A673 (cell line): ENCODE measurements around the gene CAB39. TPM values are rescaled to one million over a fixed set of nuclear protein-coding genes. Genes with fewer than 3 reads are reported as not detected.
A peak's percentile ranks its signal among the peaks of the same experiment; 100 is the strongest.

Experiments
- BruUV-seq: library from RNA; stranded (reverse); fragments of 400-500 nt; replicated peaks from 2 replicates; lab custom pipeline; 2021; lab: Mats Ljungman, UMichigan
- CTCF ChIA-PET: fragments of 300-600 bp; sonication (Branson Sonifier 250); formaldehyde crosslinking; loops from one replicate; lab custom pipeline; 2022; ENCODE audit warnings: antibody characterized with exemption; lab: Charles Lee
- POLR2A ChIA-PET: fragments of 300-600 bp; sonication (Branson Sonifier 250); formaldehyde crosslinking; loops from one replicate; lab custom pipeline; 2022; ENCODE audit warnings: antibody characterized with exemption; ENCODE audit not compliant: low non-redundant PET; lab: Charles Lee
- DNase-seq: peaks from one replicate; pipeline ENCODE4 v3.0.0-alpha.2; 2015; ENCODE audit warnings: low spot score
- H3K27ac ChIP-seq: fragments of 200-600 bp; sonication (generic); 2 replicates; pipeline ENCODE4 v1.5.1; 2016; ENCODE audit warnings: mixed run types, low read depth, mild to moderate bottlenecking, mixed read lengths, antibody characterized with exemption, low read length; ENCODE audit not compliant: poor library complexity, severe bottlenecking
- H3K27me3 ChIP-seq: fragments of 200-600 bp; sonication (generic); replicated peaks from 2 replicates; pipeline ENCODE4 v1.6.1; 2017; ENCODE audit warnings: mixed run types, low read depth, mild to moderate bottlenecking, mixed read lengths, antibody characterized with exemption, low read length; ENCODE audit not compliant: insufficient read depth, poor library complexity
- H3K36me3 ChIP-seq: fragments of 200-600 bp; sonication (generic); 2 replicates; pipeline ENCODE4 v1.6.1; 2016; ENCODE audit warnings: mixed run types, mild to moderate bottlenecking, mixed read lengths, antibody characterized with exemption, low read length; ENCODE audit not compliant: insufficient read depth, poor library complexity, severe bottlenecking
- H3K4me1 ChIP-seq: fragments of 200-600 bp; sonication (generic); 2 replicates; pipeline ENCODE4 v1.6.1; 2017; ENCODE audit warnings: mixed run types, mild to moderate bottlenecking, mixed read lengths, antibody characterized with exemption, low read length; ENCODE audit not compliant: insufficient read depth, poor library complexity, severe bottlenecking
- H3K4me3 ChIP-seq: fragments of 200-600 bp; sonication (generic); 2 replicates; pipeline ENCODE4 v1.5.1; 2016; ENCODE audit warnings: low read depth, mixed run types, mild to moderate bottlenecking, mixed read lengths, low read length; ENCODE audit not compliant: poor library complexity, severe bottlenecking
- H3K9me3 ChIP-seq: fragments of 200-600 bp; sonication (generic); 2 replicates; pipeline ENCODE4 v1.6.1; 2016; ENCODE audit warnings: mixed run types, low read depth, mild to moderate bottlenecking, mixed read lengths, antibody characterized with exemption, low read length; ENCODE audit not compliant: poor library complexity, severe bottlenecking
- EZH2 ChIP-seq: fragments of 200-600 bp; sonication (generic); IDR thresholded peaks from 2 replicates; pipeline ENCODE4 v1.6.1; 2017; ENCODE audit warnings: borderline replicate concordance, low read depth, mild to moderate bottlenecking, mixed read lengths, antibody characterized with exemption, low read length; ENCODE audit not compliant: poor library complexity, severe bottlenecking
- intact Hi-C: fragments of 100-400 bp; cut with micrococcal nuclease; formaldehyde crosslinking; loops from one replicate; pipeline ENCODE4 v1.10.0; 2022; ENCODE audit not compliant: unreplicated experiment
- total RNA-seq: library from RNA; stranded (reverse); gene quantifications from 2 replicates; pipeline ENCODE4 v1.2.3, GENCODE V29; 2021
- TF ChIP-seq, protein P1 (sequence below): fragments of 300-800, 200-600 bp; sonication (generic); conservative IDR thresholded peaks from 2 replicates; pipeline ENCODE4 v1.5.1; 2017; ENCODE audit warnings: low read depth, mild to moderate bottlenecking, antibody characterized with exemption, low read length, moderate library complexity, mixed read lengths

The CAB39 gene
- total RNA-seq, 1 experiment from 2014 or later, result 58.2 TPM

- Histone ChIP-seq H3K27me3 (no peaks in the 10 kb centered on the region), H3K36me3 (peaks cover 19% of the 10 kb centered on the region), H3K9me3 (no peaks in the 10 kb centered on the region), H3K4me1 (no peaks in the 10 kb centered on the region), H3K4me3 (no peak overlapping the region), H3K27ac (no peak overlapping the region)
- TF ChIP-seq EZH2, result no peak
- TF ChIP-seq, protein P1, sequence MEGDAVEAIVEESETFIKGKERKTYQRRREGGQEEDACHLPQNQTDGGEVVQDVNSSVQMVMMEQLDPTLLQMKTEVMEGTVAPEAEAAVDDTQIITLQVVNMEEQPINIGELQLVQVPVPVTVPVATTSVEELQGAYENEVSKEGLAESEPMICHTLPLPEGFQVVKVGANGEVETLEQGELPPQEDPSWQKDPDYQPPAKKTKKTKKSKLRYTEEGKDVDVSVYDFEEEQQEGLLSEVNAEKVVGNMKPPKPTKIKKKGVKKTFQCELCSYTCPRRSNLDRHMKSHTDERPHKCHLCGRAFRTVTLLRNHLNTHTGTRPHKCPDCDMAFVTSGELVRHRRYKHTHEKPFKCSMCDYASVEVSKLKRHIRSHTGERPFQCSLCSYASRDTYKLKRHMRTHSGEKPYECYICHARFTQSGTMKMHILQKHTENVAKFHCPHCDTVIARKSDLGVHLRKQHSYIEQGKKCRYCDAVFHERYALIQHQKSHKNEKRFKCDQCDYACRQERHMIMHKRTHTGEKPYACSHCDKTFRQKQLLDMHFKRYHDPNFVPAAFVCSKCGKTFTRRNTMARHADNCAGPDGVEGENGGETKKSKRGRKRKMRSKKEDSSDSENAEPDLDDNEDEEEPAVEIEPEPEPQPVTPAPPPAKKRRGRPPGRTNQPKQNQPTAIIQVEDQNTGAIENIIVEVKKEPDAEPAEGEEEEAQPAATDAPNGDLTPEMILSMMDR, result no peak
- intact Hi-C loops, result loop anchor here (2.0 to 10.0 kb wide), 2 partner anchors 85 to 163 kb away; partner anchors contain the start of gene CAB39
- POLR2A ChIA-PET, result no interaction called here
- no peak for DNase-seq
- no TSS peak for BruUV-seq
- CTCF ChIA-PET, result interaction anchor here (1.0 kb wide), 1 partner anchor 10 kb away, joined by 3 read pairs; no protein-coding TSS in a partner anchor
These were observed 85.2 kb downstream of the CAB39 start for GRCh38 chr2:230797515-230798495.

DNA sequence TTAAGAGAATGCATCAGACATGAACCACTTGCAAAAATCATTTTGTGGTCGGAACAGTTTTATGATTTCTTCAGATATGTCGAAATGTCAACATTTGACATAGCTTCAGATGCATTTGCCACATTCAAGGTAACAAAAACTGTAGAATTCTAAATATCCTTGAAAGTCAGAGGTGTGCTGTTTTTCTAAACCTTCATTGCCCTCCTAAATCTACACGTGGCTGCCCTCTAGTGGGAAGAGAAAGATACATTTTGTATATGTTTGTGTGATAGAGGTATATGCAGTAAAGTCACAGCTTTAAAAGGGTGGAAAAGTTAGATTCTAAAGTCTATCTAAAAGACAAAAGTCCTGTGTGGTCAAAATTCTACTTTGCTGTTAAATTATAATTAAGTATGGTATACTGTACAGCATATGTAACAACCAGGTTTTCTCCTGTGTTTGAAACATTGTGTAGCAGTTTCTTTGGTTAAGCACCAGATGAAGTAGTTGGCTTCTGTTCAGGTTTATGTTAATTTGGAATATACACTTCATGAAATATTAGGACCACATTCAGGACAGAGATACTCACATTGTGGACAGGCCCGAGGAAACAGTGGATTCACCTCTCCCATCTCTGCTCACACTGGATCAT lies 86.2 kb downstream of the CAB39 start:
- Histone ChIP-seq H3K4me3 (no peak overlapping the region), H3K36me3 (peaks cover 10% of the 10 kb centered on the region), H3K9me3 (no peaks in the 10 kb centered on the region), H3K27me3 (no peaks in the 10 kb centered on the region), H3K27ac (no peak overlapping the region), H3K4me1 (no peaks in the 10 kb centered on the region)
- no TSS peak for BruUV-seq
- DNase-seq, result peak; percentile 69
- TF ChIP-seq, protein P1, result peak; percentile 74
- no peak for TF ChIP-seq EZH2
- POLR2A ChIA-PET, result no interaction called here
- intact Hi-C loops, result loop anchor here (2.0 to 10.0 kb wide), 2 partner anchors 86 to 164 kb away; partner anchors contain the start of gene CAB39
- CTCF ChIA-PET, result interaction anchor here (1.0 kb wide), 1 partner anchor 11 kb away, joined by 3 read pairs; no protein-coding TSS in a partner anchor

GRCh38 chr2:230805353-230806017 lies 92.8 kb downstream of the CAB39 start:
- intact Hi-C loops, result no loop called here
- Histone ChIP-seq H3K4me3 (no peak overlapping the region), H3K27ac (no peak overlapping the region), H3K27me3 (no peaks in the 10 kb centered on the region), H3K36me3 (peaks cover 2% of the 10 kb centered on the region), H3K4me1 (no peaks in the 10 kb centered on the region), H3K9me3 (no peaks in the 10 kb centered on the region)
- TF ChIP-seq EZH2, result no peak
- TF ChIP-seq, protein P1, result no peak
- BruUV-seq, result no TSS peak
- ChIA-PET CTCF (no interaction called here), POLR2A (no interaction called here)
- no peak for DNase-seq
